SIG-M5 treated with dmso at 0.1 percent for 504 hours (cell line): ENCODE data around the gene TRIM59.

Experiments used
- DNase-seq: peaks from one replicate; lab custom pipeline; 2025; ENCODE audit not compliant: unreplicated experiment; lab: John Stamatoyannopoulos, UW

The TRIM59 gene

DNA sequence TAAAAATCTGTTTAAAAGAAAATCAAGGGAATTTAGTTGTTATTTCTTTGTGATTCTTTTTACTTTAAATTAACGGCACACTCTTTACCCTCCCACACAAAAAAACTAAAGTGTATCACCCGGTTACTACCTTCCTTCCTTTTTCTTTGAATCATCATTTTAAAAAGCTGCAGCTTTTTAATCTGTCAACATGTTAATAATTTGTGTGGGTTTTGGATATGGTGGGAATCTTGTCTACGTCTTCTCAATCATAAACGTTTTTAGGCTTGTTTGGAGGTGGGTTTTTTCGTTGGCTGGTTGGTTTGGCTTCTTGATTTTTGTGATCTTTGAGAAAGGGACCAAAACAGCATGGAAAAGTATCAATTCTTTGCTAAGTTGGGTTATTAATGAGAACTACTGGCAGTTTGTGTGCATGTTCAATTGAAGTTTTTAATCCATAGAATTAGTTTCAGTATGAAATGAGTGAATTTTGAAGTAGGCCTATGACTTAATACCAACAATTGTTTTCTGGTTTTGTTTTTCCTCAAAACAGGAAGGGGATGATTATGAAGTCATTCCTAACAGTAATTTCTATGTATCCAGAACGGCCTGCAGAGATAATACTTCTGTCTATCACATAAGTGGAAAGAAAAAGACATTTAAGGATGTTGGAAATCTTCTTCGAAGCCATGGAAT is 45.7 kb downstream of the TRIM59 start:
- DNase-seq = no peak

DNA sequence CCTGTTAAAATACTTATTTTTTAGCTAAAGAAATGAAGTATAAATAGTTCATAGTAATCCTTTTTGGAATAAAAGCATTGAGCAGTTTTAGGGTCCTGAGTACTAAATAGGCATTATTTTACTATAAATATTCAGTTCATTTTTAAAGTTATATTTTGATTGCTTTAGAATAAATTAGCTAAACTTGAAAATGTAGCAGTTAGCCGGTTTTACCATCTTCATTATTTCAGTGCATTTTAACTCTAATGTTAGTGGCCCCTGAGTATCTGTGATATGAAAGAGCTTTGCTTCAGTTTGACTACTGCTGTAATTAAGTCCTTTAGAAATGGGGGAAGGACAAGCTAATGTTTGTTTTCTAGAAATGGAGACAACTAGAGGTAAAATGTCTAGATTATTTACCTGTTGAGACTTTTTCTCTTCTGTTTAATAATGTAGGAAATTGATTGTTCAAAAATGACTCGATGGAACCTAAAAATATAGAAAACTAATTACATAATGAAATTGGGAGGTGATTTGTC is 46.5 kb downstream of the TRIM59 start:
- no peak for DNase-seq

- DNase-seq = no peak
Measured at GRCh38 chr3:160402221-160403027, 47.2 kb downstream of the TRIM59 start.

DNA sequence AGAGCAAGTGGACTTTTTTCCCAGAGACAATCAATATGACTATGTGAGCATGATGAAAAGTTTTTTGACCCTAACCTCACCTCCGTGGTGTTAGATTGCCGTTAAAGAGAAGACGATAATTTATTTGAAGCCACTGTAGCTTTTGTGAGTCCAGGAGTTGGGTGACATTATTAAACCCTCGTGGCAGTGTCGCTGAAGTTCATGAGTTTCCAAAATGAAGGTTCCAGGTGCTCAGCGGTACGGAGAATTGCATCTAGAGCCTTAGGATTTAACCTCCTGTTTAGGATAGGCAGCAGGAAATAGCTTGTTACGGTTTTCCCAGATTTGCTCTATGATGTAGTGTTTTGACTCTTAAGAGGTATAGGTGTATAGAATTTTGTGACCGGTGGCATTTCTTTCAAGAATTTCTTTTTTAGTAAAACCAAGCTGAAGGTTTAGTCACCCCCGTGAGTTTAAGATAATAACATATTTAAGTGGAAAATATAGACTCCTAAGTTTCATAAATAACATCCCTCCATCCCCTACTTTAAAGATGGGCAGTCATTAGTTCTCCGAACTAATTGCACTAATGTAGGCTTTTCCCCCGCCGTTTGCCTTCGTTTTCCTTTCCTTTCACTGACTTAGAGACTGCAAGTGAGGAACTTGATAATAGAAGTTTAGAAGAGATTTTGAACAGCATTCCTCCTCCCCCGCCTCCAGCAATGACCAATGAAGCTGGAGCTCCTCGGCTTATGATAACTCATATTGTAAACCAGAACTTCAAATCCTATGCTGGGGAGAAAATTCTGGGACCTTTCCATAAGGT is 48.1 kb downstream of the TRIM59 start:
- peak; percentile 63 for DNase-seq

GRCh38 chr3:160400702-160401150 is 48.9 kb downstream of the TRIM59 start:
- DNase-seq = no peak

DNA sequence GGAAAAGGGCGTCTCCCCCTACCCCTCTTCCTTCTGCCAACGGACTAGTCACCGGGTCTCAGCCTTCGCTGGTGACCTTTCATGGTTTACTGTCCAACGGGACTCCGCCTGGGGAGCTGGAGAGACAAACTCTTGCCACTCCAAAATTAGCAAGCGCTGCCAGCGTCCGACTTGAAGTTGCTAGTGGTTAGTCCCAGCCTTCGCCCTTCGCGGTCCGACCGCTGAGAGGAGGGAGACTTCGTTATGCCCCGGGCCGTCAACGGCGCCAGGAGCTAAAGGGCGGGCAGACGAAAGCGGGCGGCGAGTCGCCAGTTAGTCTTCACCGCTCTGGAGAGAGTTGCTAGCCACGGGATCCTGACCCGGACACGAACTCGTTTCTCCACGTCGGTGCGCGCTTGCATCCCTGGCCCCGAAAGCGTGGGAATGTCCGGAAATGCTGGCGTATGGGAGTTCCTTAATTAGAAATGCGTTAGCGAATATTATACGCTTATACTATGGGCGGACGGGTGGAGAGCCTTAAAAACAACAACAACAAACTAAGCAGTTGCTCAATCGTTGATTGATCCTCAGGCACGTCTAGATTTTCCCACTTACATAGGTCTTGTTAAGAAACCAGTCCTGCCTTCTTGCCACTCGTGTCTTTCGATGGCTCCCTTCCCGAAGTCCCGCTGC is 49.4 kb downstream of the TRIM59 start:
- DNase-seq = peak; percentile 38

DNA sequence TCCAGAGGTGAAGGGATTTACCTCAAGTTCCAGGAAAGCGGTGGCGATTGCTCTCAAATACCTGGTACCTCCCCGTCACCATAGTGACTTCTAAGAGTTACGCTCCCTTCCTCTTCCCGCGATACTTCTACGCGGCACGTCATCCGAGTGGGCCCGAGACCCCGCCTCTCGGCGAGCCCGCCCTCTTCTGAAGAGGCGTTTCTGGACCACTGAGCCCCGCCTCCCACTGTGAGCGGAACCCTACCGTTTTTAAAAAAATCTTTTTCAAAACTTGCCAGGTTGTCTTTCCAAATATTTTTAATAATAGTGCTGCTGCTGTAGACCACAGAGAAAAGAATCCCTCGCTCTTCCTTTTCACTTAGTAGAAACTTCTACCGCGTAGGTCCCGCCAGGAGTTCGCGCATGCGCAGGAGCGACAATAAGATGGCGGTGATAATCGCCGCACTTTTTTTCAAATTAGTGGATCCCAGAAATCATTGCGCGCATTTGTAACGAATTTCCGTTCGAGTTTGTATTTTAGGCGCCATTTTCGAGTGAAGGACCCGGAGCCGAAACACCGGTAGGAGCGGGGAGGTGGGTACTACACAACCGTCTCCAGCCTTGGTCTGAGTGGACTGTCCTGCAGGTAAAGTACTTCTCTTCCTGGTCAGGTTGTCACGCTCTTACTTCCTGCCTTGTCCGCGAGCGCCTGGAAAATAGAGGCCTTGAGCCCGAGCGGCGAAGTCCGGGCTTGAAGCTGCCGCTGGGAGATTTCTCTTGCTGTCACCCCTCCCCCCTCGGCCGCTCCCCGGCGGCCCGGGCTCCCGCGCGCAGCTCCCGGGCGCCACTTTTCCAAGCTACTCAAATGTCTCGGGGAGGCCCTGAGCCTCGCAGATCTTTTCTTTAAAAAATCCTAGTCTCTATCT is 50.2 kb downstream of the TRIM59 start, which contains the start of the genes IFT80 and SMC4:
TSS of gene IFT80 (minus strand) at position 101 of the 905 bp plus-strand sequence. CDS start 14,625 bp downstream, outside the sequence.
TSS of gene SMC4 (plus strand) at position 526 of the 905 bp plus-strand sequence. CDS start 1,177 bp downstream, outside the sequence.
- DNase-seq = peak; percentile 94

- DNase-seq = no peak
Measured at GRCh38 chr3:160398820-160399124, 50.8 kb downstream of the TRIM59 start.

GRCh38 chr3:160395297-160395696 is 54.3 kb downstream of the TRIM59 start:
- no peak for DNase-seq

DNA sequence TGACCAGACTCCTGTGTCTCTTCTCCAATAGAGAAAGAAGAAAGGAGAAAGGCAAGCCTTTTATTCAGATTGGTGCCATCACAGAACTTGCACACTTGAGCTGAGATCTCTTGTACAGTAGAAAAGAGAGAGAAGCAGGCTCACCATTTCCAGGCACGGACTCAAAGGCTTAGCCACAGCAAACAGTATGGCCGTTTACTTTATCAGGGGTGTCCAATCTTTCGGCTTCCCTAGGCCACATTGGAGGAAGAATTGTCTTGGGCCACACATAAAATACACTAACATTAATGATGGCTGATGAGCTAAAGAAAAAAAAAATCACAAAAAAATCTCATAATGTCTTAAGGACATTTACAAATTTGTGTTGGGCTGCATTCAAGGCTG is 55.6 kb downstream of the TRIM59 start:
- no peak for DNase-seq

- DNase-seq = peak; percentile 27
Measured at GRCh38 chr3:160393346-160394008, 56.1 kb downstream of the TRIM59 start.

DNA sequence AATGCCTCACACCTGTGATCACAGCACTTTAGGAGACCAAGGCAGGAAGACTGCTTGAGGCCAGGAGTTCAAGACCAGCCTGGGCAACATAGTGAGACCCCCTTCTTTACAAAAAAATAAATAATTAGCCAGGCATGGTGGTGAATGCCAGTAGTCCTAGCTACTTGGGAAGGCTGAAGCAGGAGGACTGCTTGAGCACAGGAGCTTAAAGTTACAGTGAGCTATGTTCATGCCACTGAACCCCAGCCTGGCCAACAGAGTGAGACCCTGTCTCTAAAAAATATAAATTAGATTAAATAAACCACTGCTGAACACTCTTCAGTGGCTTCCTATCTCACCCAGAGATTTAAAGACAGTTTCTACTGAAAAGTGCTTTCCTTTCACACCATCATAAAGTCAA is 56.8 kb downstream of the TRIM59 start:
- no peak for DNase-seq

- no peak for DNase-seq
Measured at GRCh38 chr3:160390565-160391138, 58.9 kb downstream of the TRIM59 start.
